ENCODE results near the gene BTBD6. TPM values are rescaled to one million over a fixed set of nuclear protein-coding genes. Genes with fewer than 3 reads are reported as not detected.

The BTBD6 gene
- total RNA-seq, 4 donors from 2014 or later, result 44.5 to 70.6 (median 62.6) TPM

DNA sequence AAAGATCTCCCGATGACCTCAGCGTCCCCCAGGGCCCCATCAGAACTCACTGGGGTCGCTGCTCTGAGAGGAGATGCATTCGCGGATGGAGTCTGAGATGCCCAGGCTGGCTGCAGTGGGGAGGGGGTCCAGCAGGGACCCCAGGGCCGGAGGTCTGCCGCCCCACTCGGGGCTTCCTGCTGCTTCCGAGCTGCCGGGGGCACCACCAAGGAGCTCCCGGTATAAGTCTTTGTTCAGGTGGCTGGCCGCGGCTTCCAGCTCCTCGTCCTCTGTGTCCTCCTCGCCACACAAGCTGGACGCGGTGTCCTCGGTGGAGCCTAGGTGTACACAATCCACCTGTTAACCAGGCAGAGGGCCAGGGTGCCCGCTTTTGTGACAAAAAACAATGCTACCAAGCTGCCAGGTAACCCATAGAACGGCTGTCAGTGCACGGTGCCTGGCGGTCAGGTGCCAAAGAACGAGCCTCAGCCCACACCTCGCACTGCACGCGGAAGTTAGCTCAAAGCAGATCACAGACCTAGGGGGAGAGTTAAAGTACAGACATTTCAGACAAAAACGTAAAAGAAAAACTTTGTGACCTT lies 26.6 kb upstream of the BTBD6 start:
- WGBS, 2 donors, result 94 to 95% methylated on average over 24 to 27 of the region's 27 CpGs
- H3K4me3 ChIP-seq (ENCODE audit: low read depth, poor library complexity, severe bottlenecking), result no peak overlapping the region
- TF ChIP-seq POLR2A (IDR thresholded peaks at IDR 0.05), result no peak
- TF ChIP-seq CTCF (IDR thresholded peaks at IDR 0.05), result no peak
- intact Hi-C loops (cut with DNase I; ENCODE audit: low total_unique reads), result no loop called here
- DNase-seq (ENCODE audit: low spot score in 2 of 2), result no peak

GRCh38 chr14:105223260-105223659 lies 25.1 kb upstream of the BTBD6 start:
- TF ChIP-seq POLR2A (IDR thresholded peaks at IDR 0.05) (no peak), CTCF (IDR thresholded peaks at IDR 0.05) (no peak)
- H3K4me3 ChIP-seq (ENCODE audit: low read depth, poor library complexity, severe bottlenecking), result no peak overlapping the region
- 95% methylated on average over 16 of the region's 16 CpGs for WGBS, 2 donors
- DNase-seq (ENCODE audit: low spot score in 2 of 2), result no peak
- intact Hi-C loops (cut with DNase I; ENCODE audit: low total_unique reads), result no loop called here

- intact Hi-C loops (cut with DNase I; ENCODE audit: low total_unique reads), result no loop called here
- TF ChIP-seq CTCF (IDR thresholded peaks at IDR 0.05), result no peak
- TF ChIP-seq POLR2A (IDR thresholded peaks at IDR 0.05), result no peak
- no peak for DNase-seq (ENCODE audit: low spot score in 2 of 2)
- no peak overlapping the region for H3K4me3 ChIP-seq (ENCODE audit: low read depth, poor library complexity, severe bottlenecking)
- WGBS, 2 donors, result 84 to 93% methylated on average over 15 of the region's 15 CpGs
Measured at GRCh38 chr14:105223770-105224544, 24.4 kb upstream of the BTBD6 start.

DNA sequence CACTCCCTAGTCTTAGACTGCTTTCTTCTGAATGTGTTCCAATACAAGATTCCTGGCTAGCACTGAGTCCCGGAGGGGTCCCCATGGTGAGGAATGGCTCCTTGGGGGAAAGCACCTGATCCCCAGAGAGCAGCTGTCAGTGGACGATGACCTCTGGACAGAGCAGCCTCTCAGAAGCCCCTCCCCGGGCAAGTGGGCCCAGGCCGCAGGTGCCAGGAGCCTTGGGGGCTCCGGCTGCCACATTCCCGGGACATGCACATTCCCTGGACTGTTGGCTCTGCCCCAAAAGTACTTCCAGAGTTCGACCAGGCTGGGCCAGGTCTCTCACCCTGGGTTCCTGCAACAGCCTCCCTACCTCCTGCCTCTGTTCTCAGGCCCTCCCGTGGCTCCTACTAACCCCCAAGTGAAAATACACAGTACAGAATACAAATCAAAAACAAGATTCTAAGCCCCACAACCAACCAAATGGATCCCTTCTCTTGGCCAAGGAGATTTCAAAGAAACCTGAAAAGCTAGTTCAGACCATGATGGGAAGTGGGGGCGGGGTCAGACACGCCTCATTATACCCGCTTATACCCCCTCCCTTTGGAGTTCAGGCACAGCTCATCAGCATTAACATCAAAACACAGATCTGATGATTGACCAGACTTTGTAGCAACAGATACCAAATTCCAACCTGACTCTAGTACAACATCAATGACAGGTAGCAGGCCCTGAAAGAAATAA lies 23.3 kb upstream of the BTBD6 start:
- TF ChIP-seq CTCF (IDR thresholded peaks at IDR 0.05), result no peak
- TF ChIP-seq POLR2A (IDR thresholded peaks at IDR 0.05), result no peak
- WGBS, 2 donors, result 68 to 75% methylated on average over 8 to 11 of the region's 11 CpGs
- no peak overlapping the region for H3K4me3 ChIP-seq (ENCODE audit: low read depth, poor library complexity, severe bottlenecking)
- no peak for DNase-seq (ENCODE audit: low spot score in 2 of 2)
- intact Hi-C loops (cut with DNase I; ENCODE audit: low total_unique reads), result no loop called here

- no peak overlapping the region for H3K4me3 ChIP-seq (ENCODE audit: low read depth, poor library complexity, severe bottlenecking)
- 94 to 97% methylated on average over 10 of the region's 10 CpGs for WGBS, 2 donors
- intact Hi-C loops (cut with DNase I; ENCODE audit: low total_unique reads), result no loop called here
- no peak for DNase-seq (ENCODE audit: low spot score in 2 of 2)
- TF ChIP-seq POLR2A (IDR thresholded peaks at IDR 0.05), result no peak
- TF ChIP-seq CTCF (IDR thresholded peaks at IDR 0.05), result no peak
Measured at GRCh38 chr14:105226198-105226597, 22.1 kb upstream of the BTBD6 start.
